ENCODE results near the gene MESP1.

Gene MESP1

DNA sequence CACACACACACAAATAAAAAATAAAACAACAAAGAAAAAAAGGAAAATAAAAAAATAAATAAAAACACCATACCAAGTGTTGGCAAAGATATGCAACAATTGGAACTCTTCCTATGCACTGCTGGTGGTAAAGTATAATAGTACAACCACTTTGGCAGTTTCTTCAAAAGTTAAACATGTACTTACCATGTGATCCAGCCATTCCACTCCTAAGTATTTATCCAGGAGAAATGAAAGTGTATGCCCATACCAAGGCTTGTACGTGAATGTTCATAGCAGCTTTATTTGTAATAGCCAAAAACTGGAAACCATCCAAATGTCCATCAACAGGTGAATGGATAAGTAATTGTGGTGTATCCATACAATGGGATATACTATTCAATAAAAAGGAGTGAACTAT lies 43.5 kb downstream of the MESP1 start:
- Histone ChIP-seq H2AFZ (ENCODE audit: low read depth, low read length, severe bottlenecking) (no peak overlapping the region), H3K4me2 (ENCODE audit: low read depth, low read length, poor library complexity, severe bottlenecking) (no peak overlapping the region), H3F3A (ENCODE audit: insufficient read depth) (no peaks in the 10 kb centered on the region), H3K9ac (ENCODE audit: low read length) (no peak overlapping the region), H3K4me3 (ENCODE audit: insufficient read depth, low read length, poor library complexity, severe bottlenecking) (no peak overlapping the region), H3K79me2 (ENCODE audit: insufficient read depth, low read length) (no peaks in the 10 kb centered on the region), H3K27me3 (ENCODE audit: low read length) (no peaks in the 10 kb centered on the region), H4K20me1 (ENCODE audit: low read depth, low read length) (no peaks in the 10 kb centered on the region), H3K9me2 (replicated peaks; ENCODE audit: insufficient read depth, low read length) (no peaks in the 10 kb centered on the region), H3K27ac (ENCODE audit: low read depth, low read length) (no peak overlapping the region), H3K9me3 (ENCODE audit: insufficient read depth, low read length) (no peaks in the 10 kb centered on the region), H3K36me3 (ENCODE audit: low read length) (no peaks in the 10 kb centered on the region)
- TF ChIP-seq, protein P1, sequence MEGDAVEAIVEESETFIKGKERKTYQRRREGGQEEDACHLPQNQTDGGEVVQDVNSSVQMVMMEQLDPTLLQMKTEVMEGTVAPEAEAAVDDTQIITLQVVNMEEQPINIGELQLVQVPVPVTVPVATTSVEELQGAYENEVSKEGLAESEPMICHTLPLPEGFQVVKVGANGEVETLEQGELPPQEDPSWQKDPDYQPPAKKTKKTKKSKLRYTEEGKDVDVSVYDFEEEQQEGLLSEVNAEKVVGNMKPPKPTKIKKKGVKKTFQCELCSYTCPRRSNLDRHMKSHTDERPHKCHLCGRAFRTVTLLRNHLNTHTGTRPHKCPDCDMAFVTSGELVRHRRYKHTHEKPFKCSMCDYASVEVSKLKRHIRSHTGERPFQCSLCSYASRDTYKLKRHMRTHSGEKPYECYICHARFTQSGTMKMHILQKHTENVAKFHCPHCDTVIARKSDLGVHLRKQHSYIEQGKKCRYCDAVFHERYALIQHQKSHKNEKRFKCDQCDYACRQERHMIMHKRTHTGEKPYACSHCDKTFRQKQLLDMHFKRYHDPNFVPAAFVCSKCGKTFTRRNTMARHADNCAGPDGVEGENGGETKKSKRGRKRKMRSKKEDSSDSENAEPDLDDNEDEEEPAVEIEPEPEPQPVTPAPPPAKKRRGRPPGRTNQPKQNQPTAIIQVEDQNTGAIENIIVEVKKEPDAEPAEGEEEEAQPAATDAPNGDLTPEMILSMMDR (IDR thresholded peaks at IDR 0.05; ENCODE audit: insufficient read depth, low read length, poor library complexity, severe bottlenecking) = no peak
- TF ChIP-seq EZH2phosphoT487 (conservative IDR thresholded peaks at IDR 0.05; ENCODE audit: low read length) = no peak

DNA sequence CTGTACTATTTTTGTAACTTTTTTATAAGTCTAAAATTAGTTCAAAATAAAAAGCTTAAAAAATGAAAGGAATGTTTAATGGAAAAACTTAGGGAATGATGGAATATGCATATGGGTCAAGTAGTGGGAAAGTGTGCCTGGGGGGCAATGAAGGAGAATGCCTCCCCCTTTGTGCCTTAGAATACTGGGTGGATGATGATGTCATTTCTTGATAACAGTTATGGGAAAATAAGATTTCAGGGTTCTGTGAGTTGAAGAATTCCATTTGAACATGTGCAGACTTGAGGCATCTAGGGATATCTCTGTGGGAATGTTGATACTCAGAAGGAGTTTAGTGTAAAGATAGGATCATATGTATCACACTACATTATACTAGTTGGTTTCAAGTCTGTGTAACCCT lies 46.6 kb downstream of the MESP1 start:
- Histone ChIP-seq H3K4me3 (ENCODE audit: insufficient read depth, low read length, poor library complexity, severe bottlenecking) (no peak overlapping the region), H3K9me2 (replicated peaks; ENCODE audit: insufficient read depth, low read length) (no peaks in the 10 kb centered on the region), H3K79me2 (ENCODE audit: insufficient read depth, low read length) (no peaks in the 10 kb centered on the region), H4K20me1 (ENCODE audit: low read depth, low read length) (no peaks in the 10 kb centered on the region), H2AFZ (ENCODE audit: low read depth, low read length, severe bottlenecking) (no peak overlapping the region), H3K4me2 (ENCODE audit: low read depth, low read length, poor library complexity, severe bottlenecking) (no peak overlapping the region), H3K9ac (ENCODE audit: low read length) (no peak overlapping the region), H3K27ac (ENCODE audit: low read depth, low read length) (no peak overlapping the region), H3K36me3 (ENCODE audit: low read length) (no peaks in the 10 kb centered on the region), H3F3A (ENCODE audit: insufficient read depth) (no peaks in the 10 kb centered on the region), H3K27me3 (ENCODE audit: low read length) (no peaks in the 10 kb centered on the region), H3K9me3 (ENCODE audit: insufficient read depth, low read length) (no peaks in the 10 kb centered on the region)
- TF ChIP-seq EZH2phosphoT487 (conservative IDR thresholded peaks at IDR 0.05; ENCODE audit: low read length) = no peak
- TF ChIP-seq, protein P1 (IDR thresholded peaks at IDR 0.05; ENCODE audit: insufficient read depth, low read length, poor library complexity, severe bottlenecking) = no peak
